Lower leg skin (tissue), 3 donors: ENCODE measurements around the gene ZEB1.
"Not testable (repeated sequence)": the region's sequence is repeated elsewhere in the genome, so short reads cannot be mapped to it uniquely, and the experiment has no call there.

Experiments
- CTCF ChIP-seq, 3 donors: fragments of 450-650 bp; IDR thresholded peaks; one replicate each; pipeline ENCODE4 v1.5.1; 2016; ENCODE audit warnings: antibody characterized with exemption in 3 of 3, mild to moderate bottlenecking in 3 of 3, moderate library complexity in 2 of 3
- POLR2A ChIP-seq, 2 donors: fragments of 450-650 bp; IDR thresholded peaks; one replicate each; pipeline ENCODE4 v1.6.1; 2016 to 2017; ENCODE audit warnings: antibody characterized with exemption in 2 of 2, mild to moderate bottlenecking in 1 of 2, moderate library complexity in 1 of 2

GRCh38 chr10:31361475-31361874 lies 42.5 kb downstream of the ZEB1 start:
- TF ChIP-seq CTCF, POLR2A (IDR thresholded peaks at IDR 0.05): not testable (repeated sequence)
